Cortex of kidney (tissue), 1 donor: Measurements from ENCODE around the gene RPS6KB2.
"Not testable (repeated sequence)": the region's sequence is repeated elsewhere in the genome, so short reads cannot be mapped to it uniquely, and the experiment has no call there.

Experiments used
- DNase-seq: peaks from one replicate; lab custom pipeline; 2025; lab: John Stamatoyannopoulos, UW

The RPS6KB2 gene

GRCh38 chr11:67410984-67411784 is 17.1 kb upstream of the RPS6KB2 start:
- DNase-seq = no peak

GRCh38 chr11:67411785-67412152 is 16.5 kb upstream of the RPS6KB2 start:
- no peak for DNase-seq

GRCh38 chr11:67412495-67413179 is 15.7 kb upstream of the RPS6KB2 start:
- DNase-seq = no peak

- DNase-seq = no peak
These were observed 14.9 kb upstream of the RPS6KB2 start for GRCh38 chr11:67413266-67413849.

GRCh38 chr11:67415501-67416304 is 12.6 kb upstream of the RPS6KB2 start, which contains the start of gene CARNS1:
CARNS1 (plus strand) TSS chr11:67415678; CDS start chr11:67416200, 522 bp downstream.
- DNase-seq = no peak

GRCh38 chr11:67416416-67417335 is 11.6 kb upstream of the RPS6KB2 start:
- no peak for DNase-seq

- no peak for DNase-seq
These were observed 10.9 kb upstream of the RPS6KB2 start for GRCh38 chr11:67417425-67417824.

- no peak for DNase-seq
These were observed 9.6 kb upstream of the RPS6KB2 start for GRCh38 chr11:67418476-67419281.

GRCh38 chr11:67419325-67420049 is 8.8 kb upstream of the RPS6KB2 start:
- DNase-seq = no peak

- no peak for DNase-seq
These were observed 8.1 kb upstream of the RPS6KB2 start for GRCh38 chr11:67420147-67420645.

GRCh38 chr11:67420646-67421429 is 7.5 kb upstream of the RPS6KB2 start:
- no peak for DNase-seq

GRCh38 chr11:67421430-67422031 is 6.8 kb upstream of the RPS6KB2 start:
- no peak for DNase-seq

- DNase-seq = no peak
These were observed 5.4 kb upstream of the RPS6KB2 start for GRCh38 chr11:67422891-67423290.

- no peak for DNase-seq
These were observed 4.8 kb upstream of the RPS6KB2 start for GRCh38 chr11:67423466-67423865.

- DNase-seq = no peak
These were observed 4.2 kb upstream of the RPS6KB2 start for GRCh38 chr11:67423891-67424613.

- DNase-seq = not testable (repeated sequence)
These were observed 882 bp upstream of the RPS6KB2 start for GRCh38 chr11:67427364-67427859.

- DNase-seq = no peak
These were observed 859 bp downstream of the RPS6KB2 start for GRCh38 chr11:67429038-67429668.
